ENCODE results near the gene TRIM77.
"Not testable (repeated sequence)": the region's sequence is repeated elsewhere in the genome, so short reads cannot be mapped to it uniquely, and the experiment has no call there.

Gene TRIM77, protein sequence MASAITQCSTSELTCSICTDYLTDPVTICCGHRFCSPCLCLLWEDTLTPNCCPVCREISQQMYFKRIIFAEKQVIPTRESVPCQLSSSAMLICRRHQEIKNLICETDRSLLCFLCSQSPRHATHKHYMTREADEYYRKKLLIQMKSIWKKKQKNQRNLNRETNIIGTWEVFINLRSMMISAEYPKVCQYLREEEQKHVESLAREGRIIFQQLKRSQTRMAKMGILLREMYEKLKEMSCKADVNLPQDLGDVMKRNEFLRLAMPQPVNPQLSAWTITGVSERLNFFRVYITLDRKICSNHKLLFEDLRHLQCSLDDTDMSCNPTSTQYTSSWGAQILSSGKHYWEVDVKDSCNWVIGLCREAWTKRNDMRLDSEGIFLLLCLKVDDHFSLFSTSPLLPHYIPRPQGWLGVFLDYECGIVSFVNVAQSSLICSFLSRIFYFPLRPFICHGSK

GRCh38 chr11:89709999-89710398, at the start of gene TRIM77:
TSS of gene TRIM77 (plus strand) at chr11:89710299. CDS start at chr11:89710299, 0 bp downstream.
- DNase-seq (ENCODE audit: low read depth), result not testable (repeated sequence)

DNA sequence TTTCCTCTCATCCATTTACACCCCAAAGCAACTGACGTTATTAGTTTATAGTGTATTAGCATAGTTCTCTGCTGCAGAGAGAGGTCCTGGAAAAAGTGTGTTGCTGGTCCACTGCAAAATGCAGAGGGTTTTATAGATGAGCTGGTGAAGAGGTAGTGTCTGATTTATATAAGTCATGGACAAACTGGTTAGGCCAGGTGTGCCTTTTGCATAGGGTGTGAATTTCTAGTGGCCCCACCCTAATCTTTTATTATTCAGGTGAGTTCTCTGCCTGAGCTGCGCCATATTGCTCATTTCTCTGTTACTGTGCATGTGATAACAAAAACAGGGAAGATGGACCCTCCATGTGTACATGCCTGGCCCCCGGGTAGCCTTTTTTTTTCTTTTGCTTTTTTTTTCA, 43.1 kb upstream of the TRIM77 start:
- no peak for DNase-seq (ENCODE audit: low read depth)

DNA sequence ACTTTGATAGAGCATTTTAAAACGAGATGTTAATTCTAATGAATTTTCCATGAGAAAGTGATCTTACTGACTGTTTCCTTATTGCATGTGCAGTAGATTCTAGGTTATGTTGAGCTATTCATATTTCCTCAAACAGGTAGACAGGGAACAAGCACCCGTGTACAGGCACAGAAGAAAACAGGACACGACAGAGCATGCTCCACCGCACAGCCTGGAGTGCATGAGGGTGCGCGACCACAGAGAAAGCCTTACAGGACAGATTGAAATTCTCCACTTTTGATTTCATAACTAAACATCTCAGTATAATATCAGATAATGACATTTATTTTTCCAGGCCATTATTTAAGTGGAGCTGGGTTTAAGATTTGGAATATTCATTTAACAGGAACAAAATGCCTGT, 41.9 kb upstream of the TRIM77 start:
- not testable (repeated sequence) for DNase-seq (ENCODE audit: low read depth)

GRCh38 chr11:89669586-89669985, 40.5 kb upstream of the TRIM77 start:
- not testable (repeated sequence) for DNase-seq (ENCODE audit: low read depth)

DNA sequence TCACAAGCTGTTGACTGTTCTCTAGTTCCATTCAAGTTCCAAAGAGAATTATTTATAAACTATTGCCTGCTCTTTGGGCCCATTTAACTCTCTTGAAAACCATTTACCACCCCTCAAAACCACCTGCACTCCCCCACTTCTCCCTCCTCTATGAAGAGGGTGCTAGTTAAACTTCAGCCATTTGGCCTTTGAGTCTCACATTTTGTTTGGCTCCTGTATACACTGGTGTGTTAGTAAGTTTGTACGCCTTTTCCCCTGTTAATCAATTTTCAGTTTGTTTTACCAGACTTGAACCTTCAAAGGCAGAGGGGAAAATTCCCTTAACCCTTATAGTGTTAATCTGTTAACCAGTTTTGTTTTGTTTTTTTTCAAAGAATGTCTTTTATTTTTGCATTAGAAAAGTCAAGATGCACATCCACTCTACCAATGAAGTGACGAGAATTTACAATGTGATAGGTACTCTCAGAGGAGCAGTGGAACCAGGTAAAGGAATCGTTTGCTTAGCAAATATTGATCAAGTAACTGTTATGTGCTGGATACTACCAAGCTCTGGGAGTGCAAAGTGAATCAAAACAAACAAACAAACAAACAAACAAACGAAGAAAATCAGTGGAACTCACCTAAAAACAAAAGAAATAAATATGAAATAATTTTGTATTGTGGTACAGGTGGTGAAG, 40.0 kb upstream of the TRIM77 start:
- DNase-seq (ENCODE audit: low read depth), result not testable (repeated sequence)

DNA sequence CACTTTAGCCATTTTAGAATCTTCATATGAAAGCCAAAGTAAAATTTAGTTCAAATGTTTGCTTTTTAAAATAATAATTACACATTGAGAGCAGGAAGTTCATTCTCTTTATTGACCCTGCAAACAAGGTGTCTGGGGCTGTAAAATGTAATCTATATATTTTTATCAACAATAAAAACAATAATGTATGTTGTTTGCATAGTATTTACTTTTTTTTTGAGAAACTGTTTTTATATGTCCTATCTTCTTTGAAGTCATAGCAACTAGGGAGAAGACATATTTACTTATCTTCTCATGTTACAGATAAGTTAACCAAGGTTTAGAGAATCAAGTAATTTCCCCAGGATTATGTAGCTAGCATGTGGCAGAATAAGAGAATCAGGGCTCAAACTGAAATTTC, 37.6 kb upstream of the TRIM77 start:
- not testable (repeated sequence) for DNase-seq (ENCODE audit: low read depth)

GRCh38 chr11:89673380-89673779, 36.7 kb upstream of the TRIM77 start:
- DNase-seq (ENCODE audit: low read depth), result not testable (repeated sequence)

DNA sequence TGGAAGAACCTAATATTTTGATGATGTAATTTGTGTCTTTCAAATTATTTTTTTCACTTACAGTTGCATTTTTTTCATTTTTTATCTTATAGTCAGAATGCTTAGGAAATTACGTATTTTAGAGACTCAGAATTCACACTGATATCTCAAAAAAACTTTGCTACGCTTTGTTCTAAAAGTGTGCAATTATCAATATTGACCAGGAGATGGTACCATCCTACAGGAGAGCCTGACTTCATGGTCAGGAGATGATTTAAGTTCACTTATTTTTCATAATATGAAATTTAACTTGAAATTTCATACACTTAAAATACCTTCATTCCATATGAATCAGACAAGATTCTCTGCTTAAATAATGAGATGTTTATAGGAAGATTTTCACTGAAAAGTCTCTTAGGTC, 34.7 kb upstream of the TRIM77 start:
- not testable (repeated sequence) for DNase-seq (ENCODE audit: low read depth)

- not testable (repeated sequence) for DNase-seq (ENCODE audit: low read depth)
These were observed 34.2 kb upstream of the TRIM77 start for GRCh38 chr11:89675948-89676347.

GRCh38 chr11:89707080-89707479, 3.0 kb upstream of the TRIM77 start:
- DNase-seq (ENCODE audit: low read depth), result not testable (repeated sequence)

GRCh38 chr11:89724866-89725498, 14.9 kb downstream of the TRIM77 start:
- DNase-seq (ENCODE audit: low read depth), result not testable (repeated sequence)

DNA sequence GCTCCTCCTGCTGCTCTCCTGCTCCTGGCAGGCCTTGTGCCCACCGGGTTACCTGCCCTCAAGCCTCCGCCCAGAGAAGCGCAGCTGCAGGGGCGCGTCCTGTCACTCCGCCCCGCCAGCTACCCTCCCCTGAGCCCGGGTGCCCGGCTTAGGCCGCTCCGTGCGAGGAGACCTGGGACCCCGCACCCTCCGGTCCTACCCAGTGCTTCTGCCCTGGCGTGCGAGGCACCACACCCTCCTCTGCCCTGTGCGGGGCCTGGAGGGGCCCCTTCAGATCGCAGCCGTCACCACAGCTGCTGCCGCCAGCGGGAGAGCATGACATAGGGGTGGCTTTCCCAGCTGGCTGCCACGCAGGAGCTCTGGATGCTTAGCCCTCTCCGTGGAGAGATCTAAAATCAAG, 20.1 kb downstream of the TRIM77 start:
- not testable (repeated sequence) for DNase-seq (ENCODE audit: low read depth)

DNA sequence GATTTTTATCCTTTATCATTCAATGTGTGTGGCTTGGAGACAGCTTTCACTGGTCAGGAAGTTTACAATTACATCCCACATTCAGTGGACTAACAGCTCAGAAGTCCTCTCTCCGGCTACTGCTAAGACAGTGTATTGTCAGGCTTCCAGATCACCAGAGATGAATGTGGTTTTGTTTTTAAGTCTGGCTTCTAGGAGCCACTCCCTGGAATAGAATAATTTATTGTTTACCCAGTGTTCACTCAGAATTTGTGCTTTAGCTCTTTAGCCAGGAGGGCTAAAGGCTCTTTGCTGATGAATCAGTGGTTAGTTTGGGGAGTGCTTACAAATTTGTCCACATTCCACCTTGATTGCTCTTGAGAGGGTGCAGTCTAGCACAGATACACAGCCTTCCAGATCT, 26.5 kb downstream of the TRIM77 start:
- DNase-seq (ENCODE audit: low read depth), result no peak

- no peak for DNase-seq (ENCODE audit: low read depth)
These were observed 27.0 kb downstream of the TRIM77 start for GRCh38 chr11:89737116-89737515.

DNA sequence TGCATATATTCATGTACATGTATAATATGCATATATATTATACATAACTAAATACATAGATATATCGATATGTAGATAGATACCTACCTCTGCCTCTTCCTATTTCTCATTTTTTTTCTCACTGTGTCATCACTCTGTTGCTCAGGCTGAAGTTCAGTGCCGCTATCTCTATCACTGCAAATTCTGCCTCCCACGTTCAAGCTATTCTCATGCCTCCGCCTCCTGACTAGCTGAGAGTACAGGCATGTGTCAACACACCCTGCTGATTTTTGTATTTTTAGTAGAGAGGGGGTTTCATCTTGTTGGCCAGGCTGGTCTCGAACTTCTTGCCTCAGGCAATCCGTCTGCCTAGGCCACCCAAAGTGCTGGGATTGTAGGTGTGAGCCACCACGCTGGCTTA, 31.3 kb downstream of the TRIM77 start:
- not testable (repeated sequence) for DNase-seq (ENCODE audit: low read depth)

GRCh38 chr11:89744158-89744557, 34.1 kb downstream of the TRIM77 start:
- not testable (repeated sequence) for DNase-seq (ENCODE audit: low read depth)

GRCh38 chr11:89750822-89751221, 40.7 kb downstream of the TRIM77 start:
- not testable (repeated sequence) for DNase-seq (ENCODE audit: low read depth)

Measured in fibroblast of the conjunctiva (primary cell).